Tibial nerve (tissue), 4 donors: ENCODE measurements around the gene LSAMP. TPM values are rescaled to one million over a fixed set of nuclear protein-coding genes. Genes with fewer than 3 reads are reported as not detected.

Experiments
- DNase-seq, 2 donors: peaks; one replicate each; pipeline ENCODE4 v3.0.0-alpha.2; 2019; ENCODE audit warnings: low spot score in 2 of 2
- H3K27ac ChIP-seq, 4 donors: fragments of 200-600 bp; sonication (generic) in 3 of 4; one replicate each; pipeline ENCODE4 v1.5.1; 2017 to 2019; ENCODE audit warnings: mild to moderate bottlenecking in 1 of 4
- H3K27me3 ChIP-seq, 2 donors: fragments of 200-600 bp; sonication (generic) in 1 of 2; one replicate each; pipeline versions ENCODE4 v1.5.1 to v1.6.0; 2017 to 2019
- H3K36me3 ChIP-seq, 3 donors: fragments of 200-600 bp; sonication (generic); one replicate each; pipeline ENCODE4 v1.5.1; 2018 to 2019
- H3K4me1 ChIP-seq, 4 donors: fragments of 200-600 bp; sonication (generic) in 3 of 4; one replicate each; pipeline ENCODE4 v1.5.1; 2017 to 2019
- H3K4me3 ChIP-seq, 4 donors: fragments of 200-600 bp; sonication (generic) in 3 of 4; one replicate each; pipeline ENCODE4 v1.5.1; 2017 to 2019; ENCODE audit warnings: mild to moderate bottlenecking in 1 of 4, moderate library complexity in 1 of 4
- H3K9me3 ChIP-seq, 4 donors: fragments of 200-600 bp; sonication (generic) in 3 of 4; one replicate each; pipeline ENCODE4 v1.5.1; 2017 to 2019
- EP300 ChIP-seq, 2 donors: sonication (generic); formaldehyde crosslinking; IDR thresholded peaks; one replicate each; pipeline ENCODE4 v1.6.1; 2017; ENCODE audit warnings: antibody characterized with exemption in 2 of 2, mild to moderate bottlenecking in 1 of 2
- POLR2A ChIP-seq, 2 donors: fragments of 450-650 bp; IDR thresholded peaks; one replicate each; pipeline ENCODE4 v1.6.1; 2017; ENCODE audit warnings: antibody characterized with exemption in 2 of 2, mild to moderate bottlenecking in 2 of 2, moderate library complexity in 2 of 2
- WGBS, 2 donors: methylation state at CpG; one replicate each; pipeline ENCODE4 v1.1.5; 2018; 5-methylcytosine and 5-hydroxymethylcytosine counted together
- total RNA-seq, 4 donors: library from RNA; depleted of rRNA; stranded (reverse); fragments of >200 nt; gene quantifications; one replicate each; pipeline ENCODE4 v1.1.0, GENCODE V29; 2016
- TF ChIP-seq, protein P1 (sequence below), 5 experiments: fragments of 200-600 bp in 3 of 5; fragments of 450-650 bp in 2 of 5; sonication (generic) in 3 of 5; IDR thresholded peaks; one replicate each; pipeline ENCODE4 v1.5.1; 2016 to 2019; ENCODE audit warnings: antibody characterized with exemption in 5 of 5, mild to moderate bottlenecking in 3 of 5, moderate library complexity in 2 of 5

LSAMP gene
- total RNA-seq, 4 donors from 2014 or later, result 3.6 to 6.1 (median 4.2) TPM

- Histone ChIP-seq H3K36me3 (no peaks in the 10 kb centered on the region), H3K4me1 (peaks cover 0 to 4% (median 1%) of the 10 kb centered on the region in 4 donors), H3K9me3 (no peaks in the 10 kb centered on the region), H3K4me3 (no peak overlapping the region), H3K27me3 (no peaks in the 10 kb centered on the region), H3K27ac (no peak overlapping the region)
- no peak for DNase-seq
- 68 to 73% methylated on average over 4 of the region's 4 CpGs for WGBS, 2 donors
- TF ChIP-seq EP300 (IDR thresholded peaks at IDR 0.05), result no peak
- TF ChIP-seq, protein P1, sequence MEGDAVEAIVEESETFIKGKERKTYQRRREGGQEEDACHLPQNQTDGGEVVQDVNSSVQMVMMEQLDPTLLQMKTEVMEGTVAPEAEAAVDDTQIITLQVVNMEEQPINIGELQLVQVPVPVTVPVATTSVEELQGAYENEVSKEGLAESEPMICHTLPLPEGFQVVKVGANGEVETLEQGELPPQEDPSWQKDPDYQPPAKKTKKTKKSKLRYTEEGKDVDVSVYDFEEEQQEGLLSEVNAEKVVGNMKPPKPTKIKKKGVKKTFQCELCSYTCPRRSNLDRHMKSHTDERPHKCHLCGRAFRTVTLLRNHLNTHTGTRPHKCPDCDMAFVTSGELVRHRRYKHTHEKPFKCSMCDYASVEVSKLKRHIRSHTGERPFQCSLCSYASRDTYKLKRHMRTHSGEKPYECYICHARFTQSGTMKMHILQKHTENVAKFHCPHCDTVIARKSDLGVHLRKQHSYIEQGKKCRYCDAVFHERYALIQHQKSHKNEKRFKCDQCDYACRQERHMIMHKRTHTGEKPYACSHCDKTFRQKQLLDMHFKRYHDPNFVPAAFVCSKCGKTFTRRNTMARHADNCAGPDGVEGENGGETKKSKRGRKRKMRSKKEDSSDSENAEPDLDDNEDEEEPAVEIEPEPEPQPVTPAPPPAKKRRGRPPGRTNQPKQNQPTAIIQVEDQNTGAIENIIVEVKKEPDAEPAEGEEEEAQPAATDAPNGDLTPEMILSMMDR (IDR thresholded peaks at IDR 0.05), result no peak
- no peak for TF ChIP-seq POLR2A (IDR thresholded peaks at IDR 0.05)
Measured at GRCh38 chr3:116281313-116282143, 163.8 kb downstream of the LSAMP start.

DNA sequence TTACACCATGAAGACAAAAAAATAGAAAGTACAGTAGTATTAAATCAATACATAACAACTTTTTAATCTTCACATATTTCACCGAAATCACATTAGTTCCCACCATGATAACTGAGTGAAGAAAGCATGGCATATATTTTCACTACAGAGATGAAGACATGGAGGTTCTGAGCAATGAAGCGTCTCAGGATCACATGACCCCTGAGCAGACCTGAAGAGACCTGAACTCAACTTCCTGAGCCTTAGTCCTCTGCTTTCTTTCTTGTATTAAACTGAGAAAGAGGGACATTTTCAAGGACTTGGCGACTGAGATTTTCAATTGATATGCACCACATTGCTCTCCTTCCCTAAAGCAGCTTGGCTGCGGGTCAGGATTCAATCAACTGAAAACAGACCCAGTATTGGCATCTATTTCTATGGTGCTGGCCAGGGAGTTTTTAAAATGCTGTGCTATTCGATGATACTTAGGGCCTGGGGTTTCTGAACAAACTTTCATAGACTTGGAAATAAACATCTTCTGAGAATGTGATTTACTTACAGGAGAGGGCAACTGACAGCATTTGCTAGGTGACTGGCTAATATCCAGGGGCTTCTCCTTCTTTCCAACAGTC, 165.1 kb downstream of the LSAMP start:
- Histone ChIP-seq H3K4me1 (peaks cover 0 to 4% (median 1%) of the 10 kb centered on the region in 4 donors), H3K27ac (peak overlapping the region in 1 of 4 donors; percentile 47), H3K36me3 (no peaks in the 10 kb centered on the region), H3K4me3 (no peak overlapping the region), H3K9me3 (no peaks in the 10 kb centered on the region), H3K27me3 (no peaks in the 10 kb centered on the region)
- DNase-seq, result no peak
- TF ChIP-seq POLR2A (IDR thresholded peaks at IDR 0.05) (no peak), EP300 (IDR thresholded peaks at IDR 0.05) (no peak)
- TF ChIP-seq, protein P1 (IDR thresholded peaks at IDR 0.05), result no peak
- 63 to 65% methylated on average over 5 of the region's 5 CpGs for WGBS, 2 donors

- TF ChIP-seq, protein P1 (IDR thresholded peaks at IDR 0.05), result no peak
- TF ChIP-seq EP300 (IDR thresholded peaks at IDR 0.05) (no peak), POLR2A (IDR thresholded peaks at IDR 0.05) (no peak)
- Histone ChIP-seq H3K27me3 (no peaks in the 10 kb centered on the region), H3K36me3 (no peaks in the 10 kb centered on the region), H3K4me1 (peaks cover 0 to 4% (median 1%) of the 10 kb centered on the region in 4 donors), H3K27ac (no peak overlapping the region), H3K4me3 (no peak overlapping the region), H3K9me3 (no peaks in the 10 kb centered on the region)
- DNase-seq, result no peak
- 84 to 86% methylated on average over 3 of the region's 3 CpGs for WGBS, 2 donors
Measured at GRCh38 chr3:116276675-116277074, 168.6 kb downstream of the LSAMP start.

GRCh38 chr3:116270056-116270455, 175.2 kb downstream of the LSAMP start:
- WGBS, 2 donors, result 43 to 64% methylated on average over 2 of the region's 2 CpGs
- Histone ChIP-seq H3K27me3 (no peaks in the 10 kb centered on the region), H3K27ac (no peak overlapping the region), H3K4me1 (no peaks in the 10 kb centered on the region), H3K36me3 (no peaks in the 10 kb centered on the region), H3K9me3 (no peaks in the 10 kb centered on the region), H3K4me3 (no peak overlapping the region)
- no peak for DNase-seq
- no peak for TF ChIP-seq EP300 (IDR thresholded peaks at IDR 0.05)
- TF ChIP-seq, protein P1 (IDR thresholded peaks at IDR 0.05), result no peak

DNA sequence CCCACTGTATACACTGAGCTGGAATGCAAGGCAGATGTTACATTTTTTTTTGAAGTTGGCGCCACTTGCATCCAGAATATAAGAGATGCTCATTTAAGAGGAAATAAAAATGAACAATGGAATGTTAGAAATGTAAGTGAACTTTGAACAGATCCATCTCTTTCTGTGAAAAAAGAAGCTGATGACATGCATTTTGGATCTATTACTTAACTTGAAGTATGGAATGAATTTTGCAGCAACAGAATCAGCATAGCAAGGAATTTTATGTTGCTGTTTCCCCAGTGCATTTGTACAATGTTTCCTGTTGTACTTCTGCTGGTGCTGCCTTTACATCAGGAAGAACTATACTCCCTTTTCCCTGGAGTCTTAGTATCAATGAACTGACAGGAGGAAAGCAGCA, 178.2 kb downstream of the LSAMP start:
- Histone ChIP-seq H3K4me3 (no peak overlapping the region), H3K9me3 (no peaks in the 10 kb centered on the region), H3K27ac (no peak overlapping the region), H3K4me1 (no peaks in the 10 kb centered on the region), H3K27me3 (no peaks in the 10 kb centered on the region), H3K36me3 (no peaks in the 10 kb centered on the region)
- no peak for DNase-seq
- 85 to 94% methylated on average over 1 of the region's 1 CpG for WGBS, 2 donors
- TF ChIP-seq, protein P1 (IDR thresholded peaks at IDR 0.05), result no peak
- TF ChIP-seq POLR2A (IDR thresholded peaks at IDR 0.05) (no peak), EP300 (IDR thresholded peaks at IDR 0.05) (no peak)
